ENCODE measurements around the gene PDE6A. TPM values are rescaled to one million over a fixed set of nuclear protein-coding genes. Genes with fewer than 3 reads are reported as not detected.

PDE6A gene
- total and polyA plus RNA-seq, 2 of the 8 experiments (the other 6 are each of a cell fraction or from before 2014, with no cell fraction given): not detected

GRCh38 chr5:149855366-149855765, 89.2 kb downstream of the PDE6A start:
- Histone ChIP-seq H3K56ac (replicated peaks; ENCODE audit: insufficient read length, low read depth, low read length) (no peak overlapping the region), H3K23me2 (ENCODE audit: low read depth, low read length) (no peaks in the 10 kb centered on the region), H3K4ac (replicated peaks; ENCODE audit: insufficient read length, low read depth, low read length) (no peak overlapping the region), H3K36me3 (ENCODE audit: control insufficient read depth in 2 of 4, insufficient read depth in 4 of 4, low read length in 3 of 4) (no peaks in the 10 kb centered on the region), H2BK120ac (replicated peaks; ENCODE audit: low read depth, low read length) (no peak overlapping the region), H3K23ac (ENCODE audit: insufficient read length) (no peak overlapping the region), H3K4me1 (replicated peaks in 1 of 4; ENCODE audit: control insufficient read depth in 3 of 4, insufficient read depth in 4 of 4, low read length in 3 of 4) (peaks cover 0 to 2% (median 0%) of the 10 kb centered on the region in 4 experiments; a peak in 1 of 7 replicates), H2BK12ac (ENCODE audit: low read depth, low read length) (no peak overlapping the region), H3K9ac (replicated peaks in 1 of 4; ENCODE audit: extremely low read depth in 1 of 4, low read depth in 3 of 4, low read length in 3 of 4) (no peak overlapping the region), H2AFZ (ENCODE audit: low read length) (no peak overlapping the region), H2AK5ac (ENCODE audit: low read depth, low read length) (no peak overlapping the region), H3K27ac (ENCODE audit: low read depth, low read length) (no peak overlapping the region), H3K79me1 (ENCODE audit: low read depth, low read length) (no peaks in the 10 kb centered on the region), H3K14ac (ENCODE audit: insufficient read length) (no peak overlapping the region), H3K18ac (ENCODE audit: extremely low read depth, low read length) (no peak overlapping the region), H3K27me3 (replicated peaks in 1 of 4; ENCODE audit: control insufficient read depth in 3 of 4, extremely low read depth in 1 of 4, insufficient read depth in 3 of 4, low read length in 3 of 4) (no peaks in the 10 kb centered on the region), H3K79me2 (ENCODE audit: control insufficient read depth in 1 of 2, insufficient read depth in 2 of 2, low read length in 2 of 2) (no peaks in the 10 kb centered on the region), H3K9me3 (ENCODE audit: insufficient read depth in 2 of 2, low read depth in 1 of 2, low read length in 1 of 2) (no peaks in the 10 kb centered on the region), H2BK15ac (ENCODE audit: low read length) (no peak overlapping the region), H3K4me3 (ENCODE audit: extremely low read depth in 1 of 4, insufficient read depth in 2 of 4, low read depth in 3 of 4, low read length in 4 of 4) (no peak overlapping the region), H4K8ac (ENCODE audit: extremely low read depth, insufficient read depth, low read length) (no peak overlapping the region), H4K91ac (replicated peaks; ENCODE audit: insufficient read length, low read length) (no peak overlapping the region), H2BK20ac (ENCODE audit: low read length) (no peak overlapping the region), H4K20me1 (replicated peaks in 1 of 2; ENCODE audit: control insufficient read depth in 1 of 2, insufficient read depth in 2 of 2, low read length in 2 of 2) (no peaks in the 10 kb centered on the region), H2BK5ac (ENCODE audit: low read depth, low read length) (no peak overlapping the region), H3K4me2 (ENCODE audit: insufficient read depth in 1 of 2, low read depth in 2 of 2, low read length in 2 of 2) (no peak overlapping the region), H4K5ac (ENCODE audit: insufficient read length, low read depth, low read length) (no peak overlapping the region)
- POLR2A ChIA-PET (ENCODE audit: partially characterized antibody): interaction anchor here (1.1 kb wide), 1 partner anchor 14 kb away, joined by 6 read pairs; no protein-coding TSS in a partner anchor
- 83% methylated on average over 4 of the region's 4 CpGs; no CpG with 5 or more reads in 1 of the 2 experiments for WGBS, 2 experiments (ENCODE audit: extremely low coverage in 1 of 2, insufficient coverage in 1 of 2, insufficient read length in 1 of 2, insufficient replicate concordance in 2 of 2, low coverage in 1 of 2, low lambda C conversion rate in 2 of 2, missing lambda C conversion rate in 1 of 2)
- DNase-seq (ENCODE audit: low read depth in 1 of 2, low spot score in 2 of 2): no peak
- CTCF ChIA-PET (ENCODE audit: partially characterized antibody): interaction anchor here (0.6 to 68.7 kb wide), 11 partner anchors 10 to 1922 kb away, joined by 3 to 1740 read pairs (median 4); no protein-coding TSS in a partner anchor
- no peak for FAIRE-seq
- TF ChIP-seq TCF12 (IDR thresholded peaks at IDR 0.05; ENCODE audit: low read depth, low read length): no peak
- no peak for TF ChIP-seq SIRT6 (IDR thresholded peaks at IDR 0.05; ENCODE audit: low read length)
- no peak for TF ChIP-seq PHF8 (conservative IDR thresholded peaks at IDR 0.05; ENCODE audit: low read depth, low read length)
- TF ChIP-seq FOSL1 (IDR thresholded peaks at IDR 0.05; ENCODE audit: insufficient read depth, low read depth, low read length): no peak
- no peak for TF ChIP-seq CBX8 (IDR thresholded peaks at IDR 0.05; ENCODE audit: borderline replicate concordance, low read depth, low read length)
- TF ChIP-seq CBX5 (IDR thresholded peaks at IDR 0.05; ENCODE audit: low read depth, low read length): no peak
- no peak for TF ChIP-seq EP300 (IDR thresholded peaks at IDR 0.05; ENCODE audit: borderline replicate concordance in 1 of 2, low read depth in 2 of 2, low read length in 2 of 2)
- no peak for TF ChIP-seq NANOG (IDR thresholded peaks at IDR 0.05; ENCODE audit: insufficient read depth, low read depth, low read length, poor library complexity, severe bottlenecking)
- TF ChIP-seq ATF3 (IDR thresholded peaks at IDR 0.05; ENCODE audit: insufficient read depth, low read depth, low read length): no peak
- no peak for TF ChIP-seq ASH2L (IDR thresholded peaks at IDR 0.05; ENCODE audit: low read length)
- no peak for TF ChIP-seq ATF2 (IDR thresholded peaks at IDR 0.05; ENCODE audit: low read length)
- TF ChIP-seq HDAC6 (IDR thresholded peaks at IDR 0.05; ENCODE audit: low read depth, low read length): no peak
